Calu3 (cell line): ENCODE measurements around the gene DYTN. TPM values are rescaled to one million over a fixed set of nuclear protein-coding genes. Genes with fewer than 3 reads are reported as not detected.

Experiments
- Bru-seq: library from RNA; stranded (reverse); fragments of 400-500 nt; gene quantifications from one replicate; lab custom pipeline; 2021; lab: Mats Ljungman, UMichigan
- BruChase-seq, 2 experiments: library from RNA; stranded (reverse); fragments of 400-500 nt; gene quantifications; one replicate each; lab custom pipeline; 2021; lab: Mats Ljungman, UMichigan
- BruUV-seq: library from RNA; stranded (reverse); fragments of 400-500 nt; replicated peaks from 2 replicates; lab custom pipeline; 2021; lab: Mats Ljungman, UMichigan
- CTCF ChIA-PET: fragments of 300-600 bp; sonication (Branson Sonifier 250); formaldehyde crosslinking; loops from one replicate; lab custom pipeline; 2022; ENCODE audit warnings: antibody characterized with exemption; lab: Charles Lee
- DNase-seq: peaks from one replicate; pipeline ENCODE4 v3.0.0; 2022
- H3K27ac Mint-ChIP-seq: one replicate; pipeline ENCODE4 v1.8.0; 2022; ENCODE audit warnings: mixed read lengths; ENCODE audit not compliant: unreplicated experiment
- H3K27me3 Mint-ChIP-seq: one replicate; pipeline ENCODE4 v1.8.0; 2022; ENCODE audit warnings: mixed read lengths; ENCODE audit not compliant: unreplicated experiment
- H3K36me3 Mint-ChIP-seq: one replicate; pipeline ENCODE4 v1.8.0; 2022; ENCODE audit warnings: mild to moderate bottlenecking, moderate library complexity, mixed read lengths; ENCODE audit not compliant: insufficient read depth, unreplicated experiment
- H3K4me1 Mint-ChIP-seq: one replicate; pipeline ENCODE4 v1.8.0; 2022; ENCODE audit warnings: mild to moderate bottlenecking, low read depth, mixed read lengths; ENCODE audit not compliant: unreplicated experiment
- H3K4me3 Mint-ChIP-seq: one replicate; pipeline ENCODE4 v1.8.0; 2022; ENCODE audit warnings: mild to moderate bottlenecking, low read depth, moderate library complexity, mixed read lengths; ENCODE audit not compliant: unreplicated experiment
- H3K9me3 Mint-ChIP-seq: one replicate; pipeline ENCODE4 v1.8.0; 2022; ENCODE audit warnings: low read depth, mixed read lengths; ENCODE audit not compliant: unreplicated experiment
- intact Hi-C: fragments of 100-400 bp; cut with micrococcal nuclease; formaldehyde crosslinking; loops from one replicate; pipeline ENCODE4 v1.10.0; 2022; ENCODE audit not compliant: unreplicated experiment
- long read RNA-seq: library from polyadenylated mRNA; stranded (forward); transcript quantifications from one replicate; pipeline ENCODE4 v2.0.0, GENCODE V29; 2022
- total RNA-seq: library from RNA; stranded (reverse); gene quantifications from 2 replicates; pipeline ENCODE4 v1.2.3, GENCODE V29; 2022
- TF ChIP-seq, protein P1 (sequence below): fragments of 200-600 bp; IDR thresholded peaks from one replicate; pipeline ENCODE4 v1.8.0; 2022; ENCODE audit warnings: antibody characterized with exemption; ENCODE audit not compliant: unreplicated experiment

Gene DYTN, protein sequence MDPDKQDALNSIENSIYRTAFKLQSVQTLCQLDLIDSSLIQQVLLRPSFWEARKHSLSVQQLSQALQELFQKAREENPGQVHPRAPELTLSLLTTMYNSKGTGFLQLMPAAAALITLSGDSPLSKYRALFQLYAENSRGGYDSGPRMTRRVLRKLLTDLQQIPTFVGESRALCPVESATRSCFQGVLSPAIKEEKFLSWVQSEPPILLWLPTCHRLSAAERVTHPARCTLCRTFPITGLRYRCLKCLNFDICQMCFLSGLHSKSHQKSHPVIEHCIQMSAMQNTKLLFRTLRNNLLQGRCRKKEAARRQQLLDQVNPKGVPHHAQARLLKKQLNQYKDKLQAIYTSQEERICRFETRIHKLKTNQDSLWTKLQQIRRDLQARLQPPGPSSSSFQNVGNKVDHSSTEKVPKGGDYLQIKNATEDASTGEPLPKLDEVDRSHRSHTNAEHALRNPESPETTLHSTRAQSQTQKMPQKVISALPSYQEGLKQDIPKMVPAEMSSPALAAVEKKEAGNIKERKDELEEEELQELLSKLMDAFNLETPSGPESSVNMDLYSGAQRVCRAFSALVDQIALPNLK
- total RNA-seq: not detected in 2 replicates
- Bru-seq, nascent RNA: percentile 3 among the genes with signal in this experiment
- BruChase-seq, experiment 1, labeled RNA remaining after a 6-hour chase: not detected
- BruChase-seq, experiment 2, labeled RNA remaining after a 2-hour chase: percentile 1 among the genes with signal in this experiment
- long read RNA-seq: 0 reads

DNA sequence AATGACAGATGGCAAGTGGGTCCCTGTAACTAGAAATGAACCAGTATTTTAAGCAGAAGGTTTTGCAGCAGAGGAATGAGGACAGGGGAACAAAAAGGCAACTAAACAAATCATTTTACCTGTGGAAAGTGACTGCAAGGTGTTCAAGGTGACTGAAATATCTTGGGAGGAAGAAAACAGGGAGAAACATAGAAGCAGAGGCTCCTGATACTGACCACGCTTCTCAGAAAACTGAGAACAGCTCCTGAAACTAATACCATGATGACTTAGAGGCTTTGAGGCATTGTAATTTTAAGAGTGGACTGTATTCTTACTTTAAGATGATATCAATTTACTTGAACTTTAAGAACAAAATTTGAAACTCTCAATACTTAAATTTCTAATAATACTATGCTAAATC is at the start of gene DYTN:
DYTN (minus strand) TSS at position 101 of the 400 bp plus-strand sequence. CDS start 117 bp downstream, outside the sequence.
- H3K4me1 Mint-ChIP-seq: peaks cover 8% of the 10 kb centered on the region
- H3K9me3 Mint-ChIP-seq: peaks cover 3% of the 10 kb centered on the region
- no peak for DNase-seq
- no peak within 1 kb of the TSS for H3K4me3 Mint-ChIP-seq
- intact Hi-C loops: no loop called here
- TF ChIP-seq, protein P1, sequence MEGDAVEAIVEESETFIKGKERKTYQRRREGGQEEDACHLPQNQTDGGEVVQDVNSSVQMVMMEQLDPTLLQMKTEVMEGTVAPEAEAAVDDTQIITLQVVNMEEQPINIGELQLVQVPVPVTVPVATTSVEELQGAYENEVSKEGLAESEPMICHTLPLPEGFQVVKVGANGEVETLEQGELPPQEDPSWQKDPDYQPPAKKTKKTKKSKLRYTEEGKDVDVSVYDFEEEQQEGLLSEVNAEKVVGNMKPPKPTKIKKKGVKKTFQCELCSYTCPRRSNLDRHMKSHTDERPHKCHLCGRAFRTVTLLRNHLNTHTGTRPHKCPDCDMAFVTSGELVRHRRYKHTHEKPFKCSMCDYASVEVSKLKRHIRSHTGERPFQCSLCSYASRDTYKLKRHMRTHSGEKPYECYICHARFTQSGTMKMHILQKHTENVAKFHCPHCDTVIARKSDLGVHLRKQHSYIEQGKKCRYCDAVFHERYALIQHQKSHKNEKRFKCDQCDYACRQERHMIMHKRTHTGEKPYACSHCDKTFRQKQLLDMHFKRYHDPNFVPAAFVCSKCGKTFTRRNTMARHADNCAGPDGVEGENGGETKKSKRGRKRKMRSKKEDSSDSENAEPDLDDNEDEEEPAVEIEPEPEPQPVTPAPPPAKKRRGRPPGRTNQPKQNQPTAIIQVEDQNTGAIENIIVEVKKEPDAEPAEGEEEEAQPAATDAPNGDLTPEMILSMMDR: no peak
- peaks cover 13% of the 10 kb centered on the region for H3K27me3 Mint-ChIP-seq
- no peak within 1 kb of the TSS for H3K27ac Mint-ChIP-seq
- CTCF ChIA-PET: interaction anchor here (1.9 kb wide), 1 partner anchor 11 kb away, joined by 5 read pairs; no protein-coding TSS in a partner anchor
- H3K36me3 Mint-ChIP-seq: no peaks in the 10 kb centered on the region
- no TSS peak for BruUV-seq

DNA sequence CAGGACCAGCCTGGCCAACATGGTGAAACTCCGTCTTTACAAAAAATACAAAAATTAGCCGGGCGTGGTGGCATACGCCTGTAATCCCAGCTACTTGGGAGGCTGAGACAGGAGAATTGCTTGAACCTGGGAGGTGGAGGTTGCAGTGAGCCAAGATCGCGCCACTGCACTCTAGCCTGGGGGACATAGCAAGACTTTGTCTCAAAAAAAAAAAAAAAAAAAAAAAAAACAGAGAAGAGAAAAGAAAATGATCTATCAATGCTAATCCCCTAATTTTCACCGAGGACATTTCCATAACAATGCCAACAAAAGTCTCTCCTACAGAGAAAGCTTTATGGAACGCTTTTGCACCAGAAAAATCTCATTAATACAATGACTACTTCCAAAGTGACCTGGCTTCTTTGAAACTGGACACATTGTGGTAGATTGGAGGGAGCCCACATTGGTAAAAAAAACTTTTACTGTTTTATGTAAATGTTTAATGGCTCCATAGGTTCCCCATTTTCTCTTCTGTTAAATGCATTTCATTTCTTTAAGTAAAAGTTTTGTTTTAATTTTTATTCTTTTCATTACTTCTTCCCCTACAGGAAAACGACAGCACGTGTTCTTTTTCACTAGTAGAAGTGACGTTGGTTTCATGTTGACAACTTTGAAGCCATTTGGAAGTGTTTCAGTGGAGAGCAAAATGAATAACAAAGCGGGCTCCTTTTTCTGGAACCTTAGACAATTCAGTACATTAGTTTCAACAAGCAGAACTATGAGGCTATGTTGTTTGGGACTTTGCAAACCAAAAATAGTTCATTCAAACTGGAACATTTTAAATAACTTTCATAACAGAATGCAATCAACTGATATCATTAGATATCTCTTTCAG is 48.1 kb upstream of the DYTN start:
- Mint-ChIP-seq H3K4me1 (peaks cover 22% of the 10 kb centered on the region), H3K27ac (peak overlapping the region; percentile 94), H3K36me3 (peaks cover 36% of the 10 kb centered on the region), H3K27me3 (no peaks in the 10 kb centered on the region), H3K4me3 (peak overlapping the region; percentile 77), H3K9me3 (no peaks in the 10 kb centered on the region)
- BruUV-seq: no TSS peak
- TF ChIP-seq, protein P1: no peak
- CTCF ChIA-PET: interaction anchor here (0.7 kb wide), 1 partner anchor 1607 kb away, joined by 9 read pairs; no protein-coding TSS in a partner anchor
- intact Hi-C loops: loop anchor here (5.0 kb wide), 1 partner anchor 209 kb away; no protein-coding TSS in a partner anchor
- DNase-seq: no peak

DNA sequence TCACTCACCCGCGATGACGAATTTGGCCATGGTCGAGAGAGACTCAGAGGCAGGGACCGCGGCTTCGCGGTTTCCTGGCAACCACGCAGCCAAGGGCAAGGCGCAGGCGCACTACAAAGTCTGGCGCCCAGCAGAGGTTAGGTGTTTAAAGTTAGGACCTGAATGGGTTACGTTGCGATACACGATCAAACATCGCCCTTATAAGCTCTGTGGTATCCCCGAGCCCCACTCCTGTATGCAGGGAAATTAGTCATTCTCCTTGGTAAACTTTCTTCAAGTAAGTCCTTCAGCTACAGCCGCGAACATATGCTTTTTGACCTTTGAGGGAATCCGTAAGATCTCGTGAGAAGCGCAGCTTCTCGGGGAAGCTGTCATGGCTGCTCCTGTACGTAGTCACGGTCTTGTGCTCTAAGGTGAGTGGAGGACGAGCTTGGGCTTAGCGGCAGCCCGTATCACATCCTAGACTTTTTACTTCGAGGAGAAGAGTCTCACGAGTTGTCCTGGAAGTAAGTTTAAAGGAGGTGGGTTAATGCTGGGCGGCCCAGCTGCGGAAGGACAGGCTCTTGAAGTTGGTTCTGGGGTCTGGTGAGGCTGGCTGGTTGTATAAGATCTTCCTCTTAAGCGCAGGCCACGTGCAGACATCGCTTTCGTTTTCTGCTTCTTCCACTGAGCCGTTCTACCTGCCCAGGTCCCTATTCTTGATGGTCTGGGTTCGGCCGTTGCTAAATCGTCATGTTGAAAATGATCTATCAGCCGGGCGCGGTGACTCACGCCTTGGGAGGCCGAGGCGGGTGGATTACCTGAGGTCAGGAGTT is 47.3 kb upstream of the DYTN start, which contains the start of the genes FASTKD2 and MDH1B:
FASTKD2 (plus strand) TSS at position 365 of the 815 bp plus-strand sequence. CDS start 1,088 bp downstream, outside the sequence.
MDH1B (minus strand) TSS at position 87 of the 815 bp plus-strand sequence; CDS start at position 30, 57 bp downstream.
- H3K27me3 Mint-ChIP-seq: no peaks in the 10 kb centered on the region
- intact Hi-C loops: loop anchor here (5.0 kb wide), 1 partner anchor 208 kb away; no protein-coding TSS in a partner anchor
- TSS peak; percentile 88 for BruUV-seq
- TF ChIP-seq, protein P1: no peak
- no peaks in the 10 kb centered on the region for H3K9me3 Mint-ChIP-seq
- H3K4me3 Mint-ChIP-seq: peak within 1 kb of the TSS; percentile 77
- peak; percentile 79 for DNase-seq
- CTCF ChIA-PET: no interaction called here
- peaks cover 22% of the 10 kb centered on the region for H3K4me1 Mint-ChIP-seq
- peak within 1 kb of the TSS; percentile 94 for H3K27ac Mint-ChIP-seq
- peaks cover 33% of the 10 kb centered on the region for H3K36me3 Mint-ChIP-seq
